SK-N-SH (cell line): Measurements from ENCODE around the gene TMEM179. TPM values are rescaled to one million over a fixed set of nuclear protein-coding genes. Genes with fewer than 3 reads are reported as not detected.

Experiments
- CTCF ChIA-PET: fragments of 300-600, 350-600 bp; formaldehyde crosslinking; extraction: SDS; loops from one replicate; lab custom pipeline; 2021; lab: Yijun Ruan, JAX
- POLR2A ChIA-PET: fragments of 350-600 bp; sonication (Branson Sonifier 250); formaldehyde crosslinking; extraction: SDS; loops from one replicate; lab custom pipeline; 2020; ENCODE audit warnings: antibody characterized with exemption, inconsistent platforms; lab: Yijun Ruan, JAX
- DNase-seq: peaks from one replicate; pipeline ENCODE4 v3.0.0; 2012
- H2AFZ ChIP-seq: fragments of 200-600 bp; sonication (generic); 2 replicates; pipeline ENCODE4 v1.8.1; 2016; ENCODE audit warnings: antibody characterized with exemption, mild to moderate bottlenecking, low read depth
- H3F3A ChIP-seq: fragments of 200-600 bp; sonication (generic); replicated peaks from 2 replicates; pipeline ENCODE3; 2016; ENCODE audit warnings: antibody characterized with exemption, mild to moderate bottlenecking; ENCODE audit not compliant: insufficient read depth
- H3K27ac ChIP-seq, 2 experiments: fragments of 200-500 bp in 1 of 2; fragments of 200-600 bp in 1 of 2; sonication (Bioruptor generic) in 1 of 2; sonication (generic), shearing (Covaris generic) in 1 of 2; 2 replicates each; pipeline versions ENCODE4 v1.5.1 to v1.6.1; 2014 to 2016; ENCODE audit warnings: low read depth in 2 of 2, inconsistent platforms in 1 of 2, low read length in 1 of 2, mild to moderate bottlenecking in 1 of 2, mixed read lengths in 1 of 2
- H3K27me3 ChIP-seq: fragments of 200-600 bp; sonication (generic), shearing (Covaris generic); 2 replicates; pipeline ENCODE4 v1.6.1; 2016; ENCODE audit warnings: mixed run types; ENCODE audit not compliant: insufficient read depth
- H3K36me3 ChIP-seq, 2 experiments: fragments of 200-500 bp in 1 of 2; fragments of 200-600 bp in 1 of 2; sonication (Bioruptor generic) in 1 of 2; sonication (generic) in 1 of 2; replicated peaks in 1 of 2; 2 replicates each; pipeline versions ENCODE3 to v1.5.1; 2014 to 2016; ENCODE audit warnings: low read length in 1 of 2, mild to moderate bottlenecking in 1 of 2; ENCODE audit not compliant: insufficient read depth in 2 of 2, control insufficient read depth in 1 of 2
- H3K4me1 ChIP-seq, 2 experiments: fragments of 200-500 bp in 1 of 2; fragments of 200-600 bp in 1 of 2; sonication (Bioruptor generic) in 1 of 2; sonication (generic), shearing (Covaris generic) in 1 of 2; 2 replicates each; pipeline versions ENCODE4 v1.5.1 to v1.6.1; 2014 to 2016; ENCODE audit warnings: low read depth in 1 of 2, low read length in 1 of 2, mixed run types in 1 of 2; ENCODE audit not compliant: insufficient read depth in 2 of 2, control insufficient read depth in 1 of 2
- H3K4me2 ChIP-seq: fragments of 200-600 bp; sonication (generic), shearing (Covaris generic); 2 replicates; pipeline ENCODE4 v1.6.1; 2017; ENCODE audit warnings: mixed run types
- H3K4me3 ChIP-seq, 2 experiments: fragments of 200-500 bp in 1 of 2; fragments of 200-600 bp in 1 of 2; sonication (Bioruptor generic) in 1 of 2; sonication (generic), shearing (Covaris generic) in 1 of 2; 2 replicates each; pipeline versions ENCODE4 v1.5.1 to v1.8.1; 2014 to 2016; ENCODE audit warnings: low read depth in 2 of 2, inconsistent platforms in 1 of 2, low read length in 1 of 2, mild to moderate bottlenecking in 1 of 2, mixed read lengths in 1 of 2, moderate library complexity in 1 of 2
- H3K79me2 ChIP-seq: fragments of 200-600 bp; sonication (generic); 2 replicates; pipeline ENCODE4 v1.8.1; 2017; ENCODE audit warnings: mild to moderate bottlenecking; ENCODE audit not compliant: insufficient read depth
- H3K9ac ChIP-seq: fragments of 200-600 bp; sonication (generic); 2 replicates; pipeline ENCODE4 v1.6.1; 2017; ENCODE audit warnings: mixed run types
- H3K9me2 ChIP-seq: fragments of 200-600 bp; sonication (generic); 2 replicates; pipeline ENCODE4 v1.6.1; 2017; ENCODE audit warnings: mixed run types
- H3K9me3 ChIP-seq: fragments of 200-600 bp; sonication (generic); 2 replicates; pipeline ENCODE4 v1.6.1; 2017; ENCODE audit warnings: mixed run types, mild to moderate bottlenecking, moderate library complexity
- H4K20me1 ChIP-seq: fragments of 200-600 bp; sonication (generic); 2 replicates; pipeline ENCODE4 v1.6.1; 2017; ENCODE audit warnings: mild to moderate bottlenecking, mixed run types; ENCODE audit not compliant: insufficient read depth
- CHD2 ChIP-seq: fragments of 150-350 bp; IDR thresholded peaks from 2 replicates; pipeline ENCODE4 v1.6.1; 2018; ENCODE audit warnings: low read length; ENCODE audit not compliant: partially characterized antibody
- ELF1 ChIP-seq: IDR thresholded peaks from 2 replicates; pipeline ENCODE4 v1.4.0; 2012
- FOXJ3 ChIP-seq: sonication (generic); formaldehyde crosslinking; IDR thresholded peaks from 2 replicates; pipeline ENCODE4 v1.5.1; 2020; ENCODE audit warnings: mild to moderate bottlenecking, missing genetic modification reagents
- FOXM1 ChIP-seq: IDR thresholded peaks from 2 replicates; pipeline ENCODE4 v1.4.0; 2012; ENCODE audit warnings: low read depth, mild to moderate bottlenecking
- GABPA ChIP-seq: IDR thresholded peaks from 2 replicates; pipeline ENCODE4 v1.4.0; 2012; ENCODE audit warnings: low read depth, mild to moderate bottlenecking
- GATA2 ChIP-seq: sonication (generic); formaldehyde crosslinking; IDR thresholded peaks from 2 replicates; pipeline ENCODE4 v1.5.0; 2020; ENCODE audit warnings: mild to moderate bottlenecking, missing genetic modification reagents
- JUND ChIP-seq: IDR thresholded peaks from 2 replicates; pipeline ENCODE4 v1.4.0; 2012
- MAX ChIP-seq: IDR thresholded peaks from 2 replicates; pipeline ENCODE4 v1.4.0; 2012; ENCODE audit warnings: low read depth
- NRF1 ChIP-seq: IDR thresholded peaks from 2 replicates; pipeline ENCODE4 v1.6.1; 2012; ENCODE audit warnings: low read depth, mild to moderate bottlenecking, low read length
- RAD21 ChIP-seq: IDR thresholded peaks from 2 replicates; pipeline ENCODE4 v1.6.1; 2012; ENCODE audit warnings: mild to moderate bottlenecking, low read length
- RCOR1 ChIP-seq: fragments of 150-350 bp; IDR thresholded peaks from 2 replicates; pipeline ENCODE4 v1.6.1; 2017; ENCODE audit warnings: antibody characterized with exemption, low read length
- REST ChIP-seq: IDR thresholded peaks from 2 replicates; pipeline ENCODE4 v1.6.1; 2012; ENCODE audit warnings: mild to moderate bottlenecking, low read depth, low read length, moderate library complexity
- RFX5 ChIP-seq: IDR thresholded peaks from 2 replicates; pipeline ENCODE4 v1.6.1; 2012; ENCODE audit warnings: mild to moderate bottlenecking, improper control_type of control experiment, low read length
- RXRA ChIP-seq: IDR thresholded peaks from 2 replicates; pipeline ENCODE4 v1.4.0; 2012; ENCODE audit warnings: low read depth, mild to moderate bottlenecking, borderline replicate concordance
- SIN3A ChIP-seq: IDR thresholded peaks from 2 replicates; pipeline ENCODE4 v1.6.1; 2012; ENCODE audit warnings: low read depth, mild to moderate bottlenecking, low read length, moderate library complexity, borderline replicate concordance
- TAF1 ChIP-seq: IDR thresholded peaks from 2 replicates; pipeline ENCODE4 v1.6.1; 2012; ENCODE audit warnings: low read depth, mild to moderate bottlenecking, low read length, moderate library complexity, borderline replicate concordance
- TCF12 ChIP-seq: IDR thresholded peaks from 2 replicates; pipeline ENCODE4 v1.4.0; 2012
- TEAD4 ChIP-seq: IDR thresholded peaks from 2 replicates; pipeline ENCODE4 v1.4.0; 2012; ENCODE audit warnings: mild to moderate bottlenecking, borderline replicate concordance; ENCODE audit not compliant: insufficient read depth
- YY1 ChIP-seq: IDR thresholded peaks from 2 replicates; pipeline ENCODE4 v1.4.0; 2012; ENCODE audit warnings: low read depth, mild to moderate bottlenecking
- ZBTB33 ChIP-seq: IDR thresholded peaks from 2 replicates; pipeline ENCODE4 v1.4.0; 2012; ENCODE audit warnings: low read depth, borderline replicate concordance
- WGBS: methylation state at CpG from one replicate; pipeline ENCODE4 v1.1.6; 2017; ENCODE audit warnings: low lambda C conversion rate; 5-methylcytosine and 5-hydroxymethylcytosine counted together
- polyA plus RNA-seq, 3 experiments: library from polyadenylated mRNA; depleted of rRNA; stranded (reverse); fragments of >200 nt; gene quantifications; 2 replicates each; pipeline ENCODE4 v1.2.3, GENCODE V29; 2012

Gene TMEM179
- polyA plus RNA-seq, 1 of the 3 experiments (the other 2 are of a cell fraction): 1.7 TPM

- TF ChIP-seq RXRA (no peak), JUND (no peak), CHD2 (no peak), MAX (no peak), YY1 (no peak), SIN3A (no peak), GATA2 (CRISPR knock-in tag) (no peak), RAD21 (no peak), RCOR1 (no peak), RFX5 (no peak)
Observed at GRCh38 chr14:104624939-104625338, 20.4 kb upstream of the TMEM179 start (continued).

GRCh38 chr14:104614126-104614812 lies 9.7 kb upstream of the TMEM179 start:
- 13% methylated on average over 4 of the region's 4 CpGs for WGBS
- CTCF ChIA-PET: no interaction called here

More at GRCh38 chr14:104614126-104614812, 9.7 kb upstream of the TMEM179 start:
- Histone ChIP-seq H3K36me3 (no peaks in the 10 kb centered on the region), H4K20me1 (no peaks in the 10 kb centered on the region), H3K9me3 (no peaks in the 10 kb centered on the region), H3K27me3 (no peaks in the 10 kb centered on the region; the same call in 1 of the 2 replicates), H3K4me3 (no peak overlapping the region), H3K4me2 (no peak overlapping the region), H3K27ac (no peak overlapping the region), H2AFZ (no peak overlapping the region), H3F3A (no peaks in the 10 kb centered on the region), H3K79me2 (no peaks in the 10 kb centered on the region), H3K9me2 (no peaks in the 10 kb centered on the region), H3K4me1 (no peaks in the 10 kb centered on the region; a peak in 1 of 4 replicates), H3K9ac (no peak overlapping the region)
- TF ChIP-seq TAF1: no peak
- no peak for TF ChIP-seq TEAD4
- no peak for TF ChIP-seq FOXM1
- no peak for TF ChIP-seq TCF12
- TF ChIP-seq NRF1: no peak
- TF ChIP-seq REST: no peak
- no peak for TF ChIP-seq ELF1
- TF ChIP-seq RAD21: no peak
- TF ChIP-seq GABPA: no peak
- TF ChIP-seq FOXJ3 (CRISPR knock-in tag): no peak
- no peak for TF ChIP-seq ZBTB33
- POLR2A ChIA-PET: no interaction called here
- no peak for DNase-seq
